Kidney (tissue), 14 donors: ENCODE data around the gene GPR12. TPM values are rescaled to one million over a fixed set of nuclear protein-coding genes. Genes with fewer than 3 reads are reported as not detected.

Source experiments
- DNase-seq, 5 donors: peaks; one replicate each; pipeline ENCODE4 v3.0.0-alpha.2; 2013 to 2020
- FAIRE-seq: peaks from 2 replicates; lab custom pipeline; 2012; peaks lifted over from hg19 to GRCh38; lab: Jason Lieb, UNC
- H3K27ac ChIP-seq, 2 donors: one replicate each; pipeline ENCODE4 v1.7.0; 2013; ENCODE audit warnings: low read depth in 2 of 2, low read length in 2 of 2, inconsistent platforms in 1 of 2
- H3K27me3 ChIP-seq: one replicate; pipeline ENCODE4 v1.7.1; 2013; ENCODE audit warnings: low read length, inconsistent platforms; ENCODE audit not compliant: control insufficient read depth, insufficient read depth
- H3K36me3 ChIP-seq, 3 donors: one replicate each; pipeline versions ENCODE4 v1.7.0 to v1.7.1; 2013; ENCODE audit warnings: low read length in 3 of 3, control low read depth in 1 of 3, inconsistent platforms in 1 of 3; ENCODE audit not compliant: insufficient read depth in 3 of 3, control insufficient read depth in 2 of 3
- H3K4me1 ChIP-seq, 3 donors: one replicate each; pipeline versions ENCODE4 v1.7.0 to v1.7.1; 2013; ENCODE audit warnings: low read length in 3 of 3, inconsistent platforms in 1 of 3, low read depth in 1 of 3; ENCODE audit not compliant: control insufficient read depth in 2 of 3, insufficient read depth in 2 of 3
- H3K4me3 ChIP-seq, 3 donors: one replicate each; pipeline versions ENCODE4 v1.7.0 to v1.8.1; 2013; ENCODE audit warnings: low read length in 3 of 3, control low read depth in 1 of 3, inconsistent platforms in 1 of 3
- H3K9ac ChIP-seq, 3 donors: one replicate each; pipeline versions ENCODE4 v1.7.0 to v1.7.1; 2013; ENCODE audit warnings: low read length in 3 of 3, control low read depth in 1 of 3, inconsistent platforms in 1 of 3
- H3K9me3 ChIP-seq, 3 donors: one replicate each; pipeline versions ENCODE4 v1.7.0 to v1.7.1; 2013; ENCODE audit warnings: low read length in 3 of 3, control low read depth in 1 of 3, inconsistent platforms in 1 of 3; ENCODE audit not compliant: control insufficient read depth in 2 of 3, insufficient read depth in 1 of 3
- CTCF ChIP-seq: IDR thresholded peaks from 3 replicates; pipeline ENCODE4 v1.5.1; 2012; ENCODE audit warnings: mild to moderate bottlenecking, moderate library complexity, borderline replicate concordance; ENCODE audit not compliant: insufficient read depth; ENCODE audit errors: extremely low read depth
- intact Hi-C: fragments of 100-400 bp; cut with DNase I; formaldehyde crosslinking; loops from one replicate; pipeline ENCODE4 v1.11.1; 2022
- polyA plus RNA-seq: library from polyadenylated mRNA; stranded (reverse); fragments of 350-450 nt; fragmentation: Illumina TruSeq; extraction: RNeasy Lipid Tissue Mini Kit (QIAGEN cat#74804); gene quantifications from one replicate; pipeline ENCODE4 v1.2.3, GENCODE V29; 2014; ENCODE audit warnings: low read depth, low replicate concordance; ENCODE audit not compliant: insufficient read depth
- total RNA-seq: library from RNA; stranded (reverse); fragmentation: NEBNext Ultra II Directional; extraction: Animal tissue kit (Norgen Biotek cat#: 25700); gene quantifications from one replicate; pipeline ENCODE4 v1.2.1, GENCODE V29; 2021
- donor health status: control.
- donor health status: control.
- donor health status: control.
- donor health status: control.
- donor health status: control.
- donor health status: DM: yes; HTN: yes; CAD: no.
- donor health status: Normal renal cell carcinoma (clear cell type).

Gene GPR12
- total and polyA plus RNA-seq, 2 donors from 2014 or later: not detected

- intact Hi-C loops: no loop called here
- Histone ChIP-seq H3K9ac (no peak overlapping the region), H3K4me3 (no peak overlapping the region), H3K36me3 (no peaks in the 10 kb centered on the region), H3K27ac (no peak overlapping the region), H3K27me3 (peaks cover 32% of the 10 kb centered on the region), H3K4me1 (no peaks in the 10 kb centered on the region), H3K9me3 (no peaks in the 10 kb centered on the region)
- no peak for TF ChIP-seq CTCF
- FAIRE-seq (no peak), DNase-seq (no peak)
Observed at GRCh38 chr13:26756961-26757360, 3.6 kb downstream of the GPR12 start.

- TF ChIP-seq CTCF: no peak
- H3K4me3 ChIP-seq: no peak overlapping the region
- no peak overlapping the region for H3K9ac ChIP-seq
- H3K27me3 ChIP-seq: no peaks in the 10 kb centered on the region
- FAIRE-seq: no peak
- no peaks in the 10 kb centered on the region for H3K9me3 ChIP-seq
- no peak overlapping the region for H3K27ac ChIP-seq
- intact Hi-C loops: no loop called here
- DNase-seq: no peak
- H3K36me3 ChIP-seq: no peaks in the 10 kb centered on the region
- H3K4me1 ChIP-seq: no peaks in the 10 kb centered on the region
Observed at GRCh38 chr13:26752671-26753070, 7.9 kb downstream of the GPR12 start.

GRCh38 chr13:26749905-26750304 is 10.7 kb downstream of the GPR12 start:
- Histone ChIP-seq H3K4me1 (no peaks in the 10 kb centered on the region), H3K36me3 (no peaks in the 10 kb centered on the region), H3K27me3 (no peaks in the 10 kb centered on the region), H3K4me3 (no peak overlapping the region), H3K9me3 (no peaks in the 10 kb centered on the region), H3K9ac (no peak overlapping the region), H3K27ac (no peak overlapping the region)
- intact Hi-C loops: no loop called here
- DNase-seq: no peak
- FAIRE-seq: no peak
- TF ChIP-seq CTCF: no peak

- no peaks in the 10 kb centered on the region for H3K36me3 ChIP-seq
- intact Hi-C loops: no loop called here
- H3K27me3 ChIP-seq: peaks cover 4% of the 10 kb centered on the region
- FAIRE-seq (no peak), DNase-seq (no peak)
- H3K27ac ChIP-seq: no peak overlapping the region
- no peaks in the 10 kb centered on the region for H3K9me3 ChIP-seq
- TF ChIP-seq CTCF: no peak
- H3K9ac ChIP-seq: no peak overlapping the region
- H3K4me3 ChIP-seq: no peak overlapping the region
- H3K4me1 ChIP-seq: no peaks in the 10 kb centered on the region
Observed at GRCh38 chr13:26749285-26749684, 11.3 kb downstream of the GPR12 start.
